DMS153 treated with DMSO at 0.1 percent for 48 hours (cell line): ENCODE results near the gene KLK15.
A peak's percentile ranks its signal among the peaks of the same experiment; 100 is the strongest.
"Not testable (repeated sequence)": the region's sequence is repeated elsewhere in the genome, so short reads cannot be mapped to it uniquely, and the experiment has no call there.

Source experiments
- DNase-seq: peaks from one replicate; lab custom pipeline; 2025; ENCODE audit not compliant: unreplicated experiment; lab: John Stamatoyannopoulos, UW

Gene KLK15

GRCh38 chr19:50821248-50821612 is 12.1 kb downstream of the KLK15 start:
- DNase-seq: no peak

GRCh38 chr19:50820549-50821247 is 12.7 kb downstream of the KLK15 start:
- DNase-seq: peak; percentile 14

GRCh38 chr19:50820086-50820485 is 13.3 kb downstream of the KLK15 start:
- DNase-seq: no peak

GRCh38 chr19:50819636-50820035 is 13.7 kb downstream of the KLK15 start:
- no peak for DNase-seq

- no peak for DNase-seq
These were observed 14.4 kb downstream of the KLK15 start for GRCh38 chr19:50818859-50819472.

DNA sequence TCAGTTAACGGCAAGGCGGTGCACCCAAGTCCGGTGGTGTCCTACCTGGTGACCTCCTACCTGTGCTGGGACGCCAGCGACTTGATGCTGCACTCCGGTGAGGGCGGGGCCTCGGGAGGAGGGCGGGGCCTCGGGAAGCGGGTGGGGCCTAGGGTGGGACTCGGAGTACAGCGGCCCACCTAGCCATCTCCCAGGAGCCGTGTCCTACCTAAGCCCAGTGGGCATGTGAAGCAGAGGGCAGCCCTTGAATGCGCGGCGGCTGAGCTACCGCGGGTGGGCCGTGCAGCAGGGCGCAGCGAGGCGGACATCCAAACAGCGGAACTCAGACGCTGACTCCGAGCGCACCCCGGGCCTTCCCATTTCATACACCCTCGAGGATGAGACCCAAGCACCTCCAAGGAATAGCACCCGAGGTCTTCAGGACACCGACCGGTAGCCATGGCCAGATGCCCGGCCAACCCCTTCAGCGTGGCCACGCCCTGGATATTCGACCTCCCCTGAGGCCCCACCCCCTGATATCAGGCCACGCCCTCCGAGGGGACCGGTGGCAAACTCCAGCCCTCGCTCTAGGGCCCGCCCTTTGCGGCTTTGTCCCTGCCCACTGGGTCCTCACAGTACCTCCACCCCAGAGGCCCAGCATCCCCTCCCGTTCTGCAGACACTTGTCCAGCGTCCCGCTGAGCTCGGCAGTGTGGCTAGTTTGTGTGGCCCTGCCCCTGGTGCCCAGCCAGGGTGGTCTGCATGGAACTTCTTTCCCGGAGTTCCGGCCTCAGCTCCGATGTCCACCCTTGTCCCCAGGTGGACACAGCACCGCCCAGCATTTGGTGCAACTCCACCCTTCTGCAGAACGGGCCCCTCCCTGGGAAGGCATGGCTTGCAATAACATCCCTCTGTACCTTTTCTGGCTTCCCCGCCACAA is 15.2 kb downstream of the KLK15 start:
- peak; percentile 58 for DNase-seq

GRCh38 chr19:50815439-50815838 is 17.9 kb downstream of the KLK15 start:
- DNase-seq: no peak

GRCh38 chr19:50814883-50815282 is 18.5 kb downstream of the KLK15 start:
- DNase-seq: no peak

DNA sequence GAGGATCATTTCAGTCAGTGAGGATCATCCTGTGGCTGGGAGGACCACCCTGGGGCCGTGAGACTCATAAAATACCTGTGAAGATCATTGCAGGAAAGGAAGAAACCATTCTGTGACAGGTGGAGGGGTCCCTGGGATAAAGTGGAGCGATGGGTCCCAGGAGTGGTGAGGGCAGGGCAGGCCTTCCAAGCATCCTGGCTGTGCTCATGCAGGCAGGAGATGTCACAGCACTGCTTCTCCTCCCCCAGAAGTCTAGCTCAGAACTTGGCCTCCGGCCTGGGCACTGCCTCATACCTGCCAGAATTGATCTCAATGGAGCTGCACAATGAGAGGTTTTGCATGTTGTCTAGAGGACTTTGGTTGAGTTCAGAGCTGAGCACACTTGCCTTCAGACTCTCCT is 20.9 kb downstream of the KLK15 start:
- no peak for DNase-seq

- not testable (repeated sequence) for DNase-seq
These were observed 21.6 kb downstream of the KLK15 start for GRCh38 chr19:50811622-50812238.

- no peak for DNase-seq
These were observed 24.5 kb downstream of the KLK15 start for GRCh38 chr19:50808856-50809255.

DNA sequence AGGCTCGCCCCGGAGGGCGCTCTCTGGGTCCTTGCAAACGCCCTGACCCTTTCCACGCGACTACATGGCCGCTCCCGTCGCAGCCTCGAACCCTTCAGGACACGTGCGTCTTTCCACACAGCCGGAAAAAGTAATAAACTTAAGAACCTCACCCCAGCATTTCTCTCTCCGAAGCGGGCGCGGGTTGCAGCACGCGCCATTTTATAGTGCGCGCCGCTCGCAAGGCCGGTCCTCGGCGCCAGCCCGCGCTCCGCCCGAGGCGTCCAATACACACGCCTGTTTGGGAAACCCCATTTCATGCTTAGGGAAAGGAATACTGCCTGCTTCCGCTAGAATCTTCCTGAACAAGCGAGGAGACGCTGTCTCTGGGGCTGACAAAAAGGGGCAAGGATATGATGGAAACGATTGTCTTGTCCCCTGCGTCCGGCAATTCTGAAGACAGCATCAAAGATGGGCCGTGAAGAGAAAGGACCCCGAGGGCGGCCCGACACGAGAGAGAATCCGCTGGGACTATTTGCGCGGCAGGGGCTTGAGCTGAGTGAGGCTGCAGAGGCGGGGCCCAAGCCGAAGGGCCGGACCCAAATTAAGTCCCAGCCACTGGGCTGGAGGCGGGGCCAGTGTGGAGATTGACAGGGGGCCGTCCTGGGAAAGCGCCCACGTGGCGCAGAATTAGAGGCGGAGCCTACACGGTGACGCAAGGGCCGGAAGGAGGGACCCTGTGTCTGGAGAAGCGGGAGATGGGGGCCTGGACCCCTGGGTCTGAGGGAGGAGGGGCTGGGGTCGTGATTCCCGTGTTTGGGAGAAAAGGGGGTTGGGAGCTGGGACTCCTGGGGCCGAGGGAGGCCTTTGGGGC is 28.7 kb downstream of the KLK15 start:
- DNase-seq: peak; percentile 93

- DNase-seq: no peak
These were observed 29.5 kb downstream of the KLK15 start for GRCh38 chr19:50803633-50804419.

DNA sequence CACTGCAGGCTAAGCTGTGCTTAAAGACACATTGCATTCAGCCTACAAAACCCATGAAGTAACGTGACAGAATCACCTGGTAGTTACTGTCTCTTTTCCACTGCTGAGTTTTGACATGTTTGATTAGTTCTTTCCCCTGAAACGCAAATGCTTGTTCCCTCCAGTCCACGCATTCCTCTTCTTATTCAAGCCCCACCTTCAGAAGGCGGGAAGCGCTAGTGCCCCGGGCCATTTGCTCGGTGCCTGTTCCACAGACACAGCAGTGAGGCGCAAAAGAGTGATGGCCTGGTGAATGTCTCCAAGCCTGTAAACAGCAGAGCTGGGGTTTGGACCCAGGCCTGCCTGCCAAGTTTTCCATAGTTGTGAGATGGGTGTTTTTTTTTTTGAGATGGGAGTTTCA is 32.3 kb downstream of the KLK15 start:
- DNase-seq: no peak

DNA sequence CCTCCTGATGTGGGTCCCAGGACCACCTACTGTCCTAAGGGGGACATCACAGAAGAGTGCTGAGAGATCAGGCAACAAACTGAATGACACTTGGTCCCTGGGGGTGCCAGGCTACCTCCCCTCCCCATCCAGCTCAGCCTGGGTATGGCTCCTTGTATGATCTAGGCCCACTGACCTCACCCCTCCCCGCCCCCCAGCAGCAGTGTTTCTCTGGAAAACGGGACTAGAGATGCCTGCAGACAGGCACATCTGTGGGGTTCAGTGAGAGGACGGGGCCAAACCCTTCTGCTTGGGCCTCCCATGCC is 33.9 kb downstream of the KLK15 start:
- no peak for DNase-seq

DNA sequence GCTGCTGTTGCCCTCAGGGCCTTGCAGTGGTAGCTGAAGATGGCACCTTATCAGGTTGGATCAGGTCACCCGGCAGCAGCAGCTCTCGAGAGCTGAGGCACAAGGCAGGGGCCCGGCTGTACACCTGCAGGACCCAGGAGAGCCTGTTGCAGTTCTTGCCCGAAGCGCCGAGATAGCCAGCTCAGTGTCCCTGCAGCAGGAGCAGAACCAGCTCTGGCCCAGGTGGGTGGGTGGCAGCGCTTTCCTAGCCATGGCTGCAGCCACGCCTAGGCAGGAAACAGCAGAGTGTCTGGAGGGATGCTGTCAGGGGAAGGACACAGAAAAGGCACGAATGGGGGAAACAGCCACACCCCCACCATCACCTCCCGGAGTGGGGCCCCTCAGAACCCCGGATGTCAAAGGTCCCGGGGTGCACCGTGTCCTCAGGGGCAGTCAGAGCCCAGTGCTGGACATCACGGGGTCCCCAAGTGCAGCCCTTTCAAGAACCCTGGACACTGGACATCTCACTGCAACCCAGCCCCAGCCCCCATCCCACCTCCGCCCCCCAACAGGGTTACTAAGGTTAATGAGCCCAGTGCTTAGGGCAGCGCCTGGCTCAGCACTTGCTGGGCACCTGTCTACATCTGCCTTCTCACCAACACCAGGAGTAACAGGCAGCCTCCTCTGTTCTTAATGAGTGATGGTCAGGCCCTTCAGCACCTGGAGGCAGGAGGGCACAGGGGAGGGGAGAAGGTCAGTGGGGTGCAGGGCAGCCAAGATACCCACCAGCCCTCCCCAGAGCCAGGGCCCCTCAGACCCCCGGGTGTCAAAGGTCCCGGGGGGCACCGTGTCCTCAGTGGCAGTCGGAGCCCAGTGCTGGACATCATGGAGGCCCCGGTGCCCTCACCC is 34.5 kb downstream of the KLK15 start:
- no peak for DNase-seq

- no peak for DNase-seq
These were observed 35.4 kb downstream of the KLK15 start for GRCh38 chr19:50797781-50798658.

DNA sequence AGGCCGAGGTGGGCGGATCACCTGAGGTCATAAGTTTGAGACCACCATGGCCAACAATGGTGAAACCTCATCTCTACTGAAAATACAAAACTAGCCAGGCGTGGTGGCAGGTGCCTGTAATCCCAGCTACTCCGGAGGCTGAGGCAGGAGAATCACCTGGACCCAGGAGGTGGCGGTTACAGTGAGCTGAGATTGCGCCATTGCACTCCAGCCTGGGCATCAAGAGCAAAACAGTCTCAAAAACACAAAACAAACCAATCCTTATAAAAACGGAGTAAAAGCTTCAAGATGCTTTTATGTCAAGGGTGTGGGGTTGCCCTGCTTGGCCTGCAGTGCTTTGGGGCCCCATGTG is 36.0 kb downstream of the KLK15 start:
- DNase-seq: no peak
